SK-N-DZ (cell line): ENCODE results near the gene TATDN2.

ENCODE experiments used
- DNase-seq: peaks from one replicate; pipeline ENCODE4 v3.0.0-alpha.2; 2015; ENCODE audit warnings: low spot score
- small RNA-seq, 2 experiments: library from RNA; depleted of rRNA; stranded (forward); fragments of <200 nt; gene quantifications; one replicate each; pipeline ENCODE3, GENCODE V24; 2014

TATDN2 gene

DNA sequence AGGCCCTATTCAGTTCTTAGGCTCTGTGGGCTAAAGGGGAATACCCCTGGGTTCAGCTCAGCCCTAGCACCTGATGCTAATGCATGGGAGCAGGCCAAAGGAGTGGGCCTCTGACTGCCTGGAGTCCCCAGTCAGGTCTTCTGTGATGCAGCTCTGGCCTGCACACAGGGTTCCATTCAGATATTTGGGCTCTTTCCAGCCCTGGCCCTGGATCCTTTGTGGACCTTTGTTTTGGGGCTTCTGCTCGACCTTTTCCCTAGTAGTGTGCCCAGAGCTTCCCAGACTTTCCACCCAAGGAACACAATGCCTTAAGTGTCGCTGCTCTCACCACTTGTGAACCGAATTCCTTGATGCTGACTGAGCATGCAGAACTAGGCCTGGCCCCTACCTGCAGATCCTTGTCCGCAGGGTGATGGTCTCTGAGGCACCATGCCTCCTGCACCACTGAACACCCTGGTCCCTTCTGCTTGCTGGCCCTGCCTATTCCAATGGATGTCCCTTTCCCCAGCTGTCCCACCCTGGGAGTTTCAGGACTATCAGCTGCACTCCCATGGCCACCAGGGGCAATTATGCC lies 67.6 kb downstream of the TATDN2 start:
- DNase-seq, result no peak

DNA sequence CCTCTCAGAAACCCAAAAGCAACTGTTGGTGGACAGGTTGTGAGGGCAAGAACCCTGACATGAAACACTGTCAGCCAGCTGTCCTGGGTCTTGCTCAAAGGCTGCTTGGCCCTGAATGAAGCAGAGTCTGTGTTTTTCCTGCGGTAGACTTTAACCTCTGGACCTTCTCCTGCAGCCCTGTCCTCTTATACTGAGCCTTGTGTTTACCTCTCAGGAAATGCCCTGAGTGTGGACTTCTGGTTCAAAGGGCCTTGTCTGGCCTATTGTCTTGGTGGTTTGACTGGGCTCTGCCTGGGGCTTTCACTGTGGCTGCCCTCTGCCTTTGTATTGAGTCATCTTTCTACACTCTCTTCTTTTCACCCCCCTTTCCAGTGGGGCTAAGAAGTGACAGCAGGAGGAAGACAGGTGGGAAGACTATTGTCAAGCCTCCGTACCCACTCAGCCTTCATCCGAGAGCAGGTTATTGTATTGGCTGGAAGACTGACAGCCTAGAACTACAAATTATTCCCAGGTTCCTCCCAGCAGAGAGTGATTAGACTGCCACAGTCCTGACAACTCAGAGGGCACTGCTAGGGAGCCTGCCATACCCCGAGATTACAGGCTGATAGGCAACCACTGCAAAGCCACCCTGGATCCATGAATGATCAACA lies 69.2 kb downstream of the TATDN2 start:
- DNase-seq, result no peak

DNA sequence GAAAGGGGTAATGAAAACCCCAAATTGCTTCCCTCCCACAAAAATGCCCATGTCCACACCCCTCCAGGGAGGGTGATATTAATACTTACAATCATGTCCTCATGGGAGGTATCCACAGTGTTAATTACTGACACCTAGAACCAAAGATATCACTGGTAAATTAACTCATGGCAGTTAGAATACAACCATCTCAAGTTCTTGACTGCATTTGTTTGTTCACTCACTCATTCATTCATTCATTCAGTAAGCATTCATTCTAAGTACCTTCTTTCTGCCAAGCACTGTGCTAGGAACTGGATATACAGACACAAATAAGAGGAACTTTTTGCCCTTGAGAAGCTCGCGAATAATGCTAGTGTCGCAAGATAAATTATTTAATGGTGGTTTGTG lies 69.7 kb downstream of the TATDN2 start:
- DNase-seq, result no peak

DNA sequence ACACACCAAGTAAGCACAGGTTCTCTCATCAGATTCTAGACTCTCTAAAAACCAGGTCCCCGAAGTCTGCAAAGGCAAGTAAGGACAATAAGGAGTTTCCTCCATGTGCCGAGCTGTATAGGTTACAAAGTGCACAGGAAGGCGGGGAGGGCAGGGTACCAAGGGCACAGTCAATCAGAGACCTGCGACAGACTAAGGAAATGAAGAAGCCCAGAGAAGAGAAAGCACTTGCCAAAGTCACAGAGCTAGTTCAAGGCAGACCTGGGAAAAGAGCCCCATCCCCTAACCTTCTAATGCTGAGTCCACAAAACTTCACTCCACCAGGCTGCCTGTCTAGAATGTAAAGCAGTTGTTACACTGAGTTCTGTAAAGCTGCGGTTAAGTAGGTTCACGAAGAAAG lies 71.0 kb downstream of the TATDN2 start:
- DNase-seq, result no peak

DNA sequence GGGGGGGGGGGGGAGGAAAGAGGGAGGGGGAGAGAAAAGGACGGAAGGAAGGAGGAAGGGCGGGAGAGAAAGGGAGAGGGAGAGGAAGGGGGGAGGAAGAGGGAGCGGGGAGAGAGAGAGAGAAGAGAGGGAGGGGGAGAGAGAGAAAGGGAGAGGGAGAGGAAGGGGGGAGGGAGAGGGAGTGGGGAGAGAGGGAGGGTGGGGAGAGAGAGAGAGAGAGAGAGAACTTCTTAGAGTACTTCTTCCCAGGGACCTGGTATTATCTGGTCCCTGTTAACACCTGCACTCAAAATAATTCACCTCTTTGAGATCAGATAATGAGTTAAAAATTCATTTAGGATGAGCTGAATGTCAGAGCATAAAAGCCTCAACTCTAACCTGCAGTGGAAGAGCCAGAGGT lies 71.5 kb downstream of the TATDN2 start:
- no peak for DNase-seq

DNA sequence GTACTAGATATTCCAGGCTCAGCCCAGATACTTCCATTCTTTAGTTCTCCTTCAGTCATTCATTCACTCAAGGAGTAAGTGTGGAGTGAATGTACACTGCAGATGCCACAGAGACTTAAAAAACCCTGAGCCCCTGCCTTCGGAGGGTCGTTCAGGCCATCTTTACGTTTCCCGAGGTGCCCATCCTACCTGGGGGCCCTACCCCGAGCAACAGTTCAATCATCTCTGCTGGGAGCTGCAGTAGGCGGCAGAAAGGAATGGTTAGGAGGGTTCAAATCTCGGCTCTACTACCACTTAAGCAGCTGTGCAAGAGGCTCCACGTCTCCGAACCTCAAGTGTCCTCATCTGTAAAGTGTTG lies 72.0 kb downstream of the TATDN2 start:
- no peak for DNase-seq

DNA sequence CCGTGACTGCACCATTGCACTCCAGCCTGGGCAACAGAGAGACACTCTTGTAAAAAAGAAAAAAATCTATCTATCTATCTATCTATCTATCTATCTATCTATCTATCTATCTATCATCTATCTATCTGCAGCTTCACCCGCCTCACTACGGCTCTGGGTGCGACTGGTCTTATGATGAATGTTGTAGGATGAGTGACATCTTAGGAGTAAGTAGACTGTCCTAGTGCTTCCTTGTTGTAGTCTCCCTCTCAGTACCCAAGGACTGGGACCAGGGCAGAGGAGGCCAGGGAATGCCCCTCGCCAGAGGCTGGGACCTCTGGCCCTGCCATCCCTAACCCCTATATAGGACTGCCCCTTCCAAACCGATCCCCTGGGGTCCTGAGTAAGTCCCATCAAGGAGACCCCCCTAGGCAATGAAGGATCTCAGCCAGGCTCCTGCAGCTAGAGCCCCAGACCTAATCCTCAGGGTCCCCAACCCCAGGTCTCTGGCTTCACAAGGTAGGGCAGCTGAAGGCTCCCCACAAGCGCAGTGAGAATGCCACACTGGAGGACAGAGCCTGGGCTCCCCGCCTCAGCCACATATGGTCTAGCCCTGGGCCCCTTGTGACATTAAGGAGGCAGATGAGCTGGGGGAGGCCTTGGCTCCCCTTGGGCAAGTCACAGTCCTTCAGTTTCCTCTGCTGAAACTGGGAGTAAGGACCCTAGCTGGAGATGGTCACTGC lies 73.5 kb downstream of the TATDN2 start:
- no peak for DNase-seq

DNA sequence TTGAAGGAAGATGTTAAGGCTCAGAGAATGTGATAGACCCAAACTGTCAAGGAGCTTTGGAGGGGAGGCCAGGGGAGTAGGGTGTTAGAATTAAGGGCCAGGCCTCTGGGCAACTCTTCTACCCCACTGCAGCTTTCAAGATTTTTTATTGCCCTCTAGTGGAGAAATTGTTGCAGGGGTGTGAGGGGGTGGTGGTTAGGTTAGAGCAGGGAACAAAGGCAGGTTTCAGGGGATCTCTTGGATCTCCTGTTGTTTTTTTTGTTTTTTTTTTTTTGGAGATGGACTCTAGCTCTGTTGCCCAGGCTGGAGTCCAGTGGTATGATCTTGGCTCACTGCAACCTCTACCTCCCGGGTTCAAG lies 74.1 kb downstream of the TATDN2 start:
- no peak for DNase-seq

DNA sequence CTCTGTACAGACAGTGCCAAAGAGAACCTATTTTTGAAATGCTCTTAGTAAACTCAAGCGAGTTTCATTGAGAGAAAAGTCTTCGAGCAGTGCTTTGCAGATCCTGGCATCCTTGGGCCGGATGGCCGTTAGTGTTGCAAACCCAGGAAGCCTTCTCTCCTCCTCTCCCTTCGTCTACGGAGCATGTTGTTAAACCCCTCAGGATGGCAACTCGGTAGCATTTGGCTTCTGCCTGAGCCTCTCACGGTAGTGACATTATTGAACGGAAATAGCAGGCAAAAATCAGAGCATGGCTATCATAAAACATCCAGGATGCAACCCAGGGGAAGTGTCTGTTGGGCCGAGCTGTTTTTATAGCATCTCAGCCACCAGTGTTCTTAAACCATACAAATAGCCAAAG lies 79.3 kb downstream of the TATDN2 start:
- DNase-seq, result no peak

DNA sequence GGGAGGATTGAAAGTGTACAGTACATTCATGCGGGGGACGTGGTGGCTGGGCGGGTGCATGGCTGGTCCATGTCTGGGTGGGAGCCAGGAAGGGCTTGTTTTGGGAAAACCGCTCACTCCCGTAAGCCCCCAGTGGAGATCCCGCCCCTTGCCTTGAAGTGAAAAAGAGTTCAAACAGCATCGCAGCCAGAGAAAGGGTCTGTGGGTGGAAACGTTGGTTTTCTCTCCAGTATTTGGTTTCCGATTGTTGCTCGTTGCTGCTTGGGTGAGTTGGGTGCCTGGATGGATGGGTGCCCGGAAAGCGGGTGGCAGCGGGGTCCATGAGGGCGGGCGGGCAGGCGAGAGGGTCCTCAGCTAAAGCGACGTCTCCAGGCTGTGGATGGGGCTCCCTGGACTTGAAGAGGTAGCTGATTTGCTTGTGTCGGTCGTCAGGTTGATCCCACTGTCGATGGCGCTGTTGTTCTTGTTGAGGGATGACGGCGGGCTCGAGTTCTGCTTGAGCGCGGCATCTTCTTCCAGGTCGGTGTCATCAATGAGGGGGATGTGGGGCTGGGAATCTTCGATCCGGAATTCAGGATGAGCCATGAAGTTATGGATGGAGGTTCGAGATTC lies 80.3 kb downstream of the TATDN2 start:
- no peak for DNase-seq

DNA sequence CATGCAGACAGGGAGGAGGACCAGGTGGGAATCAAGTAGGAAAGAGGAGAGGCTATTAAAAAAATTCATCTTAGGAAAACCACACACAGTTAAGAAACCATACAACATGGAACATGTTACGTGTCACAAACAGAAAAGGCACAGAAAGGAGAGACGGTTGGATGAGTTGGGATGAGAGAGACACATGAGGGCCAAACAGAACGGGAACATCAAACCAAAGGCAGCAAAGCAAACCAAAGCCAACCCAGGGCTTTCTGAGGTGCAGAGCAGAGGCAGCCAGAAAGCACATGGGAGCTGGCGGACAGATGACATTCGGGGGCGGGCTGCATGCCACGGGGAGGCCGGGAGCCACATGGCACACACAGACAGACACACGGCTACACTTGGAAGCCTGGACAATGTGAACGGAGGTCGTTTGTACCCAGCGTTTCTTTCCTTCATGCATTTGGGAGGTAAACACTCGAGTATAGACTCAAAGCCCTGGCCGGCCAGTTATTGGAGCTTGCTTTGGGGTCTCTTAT lies 81.3 kb downstream of the TATDN2 start:
- DNase-seq, result no peak

DNA sequence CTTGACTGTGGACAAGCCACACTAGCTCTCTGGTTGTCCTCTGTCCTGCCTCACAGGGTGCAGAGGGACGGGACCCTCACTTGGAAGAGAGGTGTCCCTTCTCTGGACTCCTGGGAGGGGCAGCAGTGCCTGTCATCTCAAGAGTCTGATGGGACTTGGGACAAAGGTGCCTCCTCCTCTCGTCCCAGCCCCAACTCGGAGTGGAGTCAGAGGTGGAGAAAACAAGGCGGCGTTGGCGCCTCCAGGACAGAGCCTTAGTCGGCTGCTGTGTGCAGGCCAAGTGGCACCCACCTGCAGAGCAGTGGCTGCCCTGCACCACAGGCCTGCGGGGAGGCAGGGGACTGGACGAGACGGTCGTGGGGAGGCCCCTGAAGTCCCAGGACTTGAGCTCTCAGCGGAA lies 82.1 kb downstream of the TATDN2 start:
- DNase-seq, result no peak

Small RNA genes lying within 50 kb of the gene (small RNA-seq; reads per million reads assigned to genes)
- gene MIR378B (0.03 to 0.13 reads per million in 2 experiments), gene RF02126 (0 reads per million in 2 experiments)
